NCI-H128 (cell line): ENCODE data around the gene HIC1.

Experiments used
- DNase-seq: peaks from one replicate; lab custom pipeline; 2025; ENCODE audit not compliant: unreplicated experiment; lab: John Stamatoyannopoulos, UW

The HIC1 gene

GRCh38 chr17:2071455-2072281, 16.8 kb downstream of the HIC1 start:
- no peak for DNase-seq

- no peak for DNase-seq
Measured at GRCh38 chr17:2074919-2075318, 20.0 kb downstream of the HIC1 start.

- DNase-seq: no peak
Measured at GRCh38 chr17:2075336-2076086, 20.6 kb downstream of the HIC1 start.

- DNase-seq: no peak
Measured at GRCh38 chr17:2076087-2076984, 21.4 kb downstream of the HIC1 start.

GRCh38 chr17:2077040-2077439, 22.1 kb downstream of the HIC1 start:
- DNase-seq: no peak

GRCh38 chr17:2081564-2081963, 26.7 kb downstream of the HIC1 start:
- DNase-seq: no peak

- no peak for DNase-seq
Measured at GRCh38 chr17:2082003-2082781, 27.3 kb downstream of the HIC1 start.

GRCh38 chr17:2083613-2084035, 28.7 kb downstream of the HIC1 start:
- DNase-seq: no peak

GRCh38 chr17:2084036-2084765, 29.3 kb downstream of the HIC1 start:
- DNase-seq: no peak

GRCh38 chr17:2084766-2085647, 30.1 kb downstream of the HIC1 start:
- DNase-seq: no peak

GRCh38 chr17:2085648-2085949, 30.7 kb downstream of the HIC1 start:
- DNase-seq: no peak

- DNase-seq: no peak
Measured at GRCh38 chr17:2086306-2086705, 31.4 kb downstream of the HIC1 start.

GRCh38 chr17:2087597-2088211, 32.8 kb downstream of the HIC1 start:
- no peak for DNase-seq

- DNase-seq: no peak
Measured at GRCh38 chr17:2089021-2089422, 34.1 kb downstream of the HIC1 start.

- DNase-seq: no peak
Measured at GRCh38 chr17:2090210-2090641, 35.3 kb downstream of the HIC1 start.

GRCh38 chr17:2090804-2091534, 36.1 kb downstream of the HIC1 start:
- no peak for DNase-seq

GRCh38 chr17:2092253-2092652, 37.4 kb downstream of the HIC1 start:
- DNase-seq: no peak

- no peak for DNase-seq
Measured at GRCh38 chr17:2093349-2093748, 38.4 kb downstream of the HIC1 start.
